Common myeloid progenitor, CD34-positive (primary cell): Measurements from ENCODE around the gene SLC22A1.
"Not testable (repeated sequence)": the region's sequence is repeated elsewhere in the genome, so short reads cannot be mapped to it uniquely, and the experiment has no call there.

Experiments used
- CTCF ChIA-PET: fragments of 350-600 bp; sonication (Branson Sonifier 250); formaldehyde crosslinking; loops from one replicate; lab custom pipeline; 2021; ENCODE audit warnings: antibody characterized with exemption; lab: Charles Lee
- POLR2A ChIA-PET: fragments of 350-600 bp; sonication (Branson Sonifier 250); formaldehyde crosslinking; loops from one replicate; lab custom pipeline; 2021; ENCODE audit warnings: antibody characterized with exemption; lab: Charles Lee
- DNase-seq, 3 donors: peaks; one replicate each; pipeline versions ENCODE4 v3.0.0 to v3.0.0-alpha.2; 2013
- H3K27ac ChIP-seq, 2 experiments: 1 replicate in 1 of 2; 2 replicates in 1 of 2; pipeline ENCODE4 v1.7.0; 2013; ENCODE audit warnings: inconsistent platforms in 2 of 2, low read length in 2 of 2, mild to moderate bottlenecking in 2 of 2, low read depth in 1 of 2, moderate library complexity in 1 of 2; ENCODE audit not compliant: severe bottlenecking in 2 of 2, insufficient read depth in 1 of 2, poor library complexity in 1 of 2
- H3K27me3 ChIP-seq, 5 experiments: replicated peaks in 2 of 5; 1 replicate in 3 of 5; 2 replicates in 2 of 5; pipeline versions ENCODE4 v1.6.1 to v1.7.0; 2013; ENCODE audit warnings: low read length in 4 of 5, mild to moderate bottlenecking in 2 of 5, moderate library complexity in 2 of 5, inconsistent platforms in 1 of 5; ENCODE audit not compliant: insufficient read depth in 5 of 5, control insufficient read depth in 4 of 5
- H3K36me3 ChIP-seq, 4 experiments: 1 replicate in 2 of 4; 2 replicates in 2 of 4; pipeline versions ENCODE4 v1.6.1 to v1.7.0; 2013; ENCODE audit warnings: low read length in 3 of 4, control low read depth in 1 of 4, mild to moderate bottlenecking in 1 of 4; ENCODE audit not compliant: control insufficient read depth in 4 of 4, insufficient read depth in 4 of 4
- H3K4me1 ChIP-seq, 4 experiments: 1 replicate in 3 of 4; 2 replicates in 1 of 4; pipeline versions ENCODE4 v1.6.1 to v1.7.1; 2013; ENCODE audit warnings: low read length in 3 of 4, mild to moderate bottlenecking in 3 of 4, control low read depth in 1 of 4, inconsistent platforms in 1 of 4, moderate library complexity in 1 of 4; ENCODE audit not compliant: control insufficient read depth in 4 of 4, insufficient read depth in 4 of 4; ENCODE audit errors: control extremely low read depth in 1 of 4
- H3K4me3 ChIP-seq, 7 experiments: 1 replicate in 4 of 7; 2 replicates in 3 of 7; pipeline versions ENCODE4 v1.5.1 to v1.7.0; 2013; ENCODE audit warnings: mild to moderate bottlenecking in 7 of 7, low read length in 6 of 7, moderate library complexity in 6 of 7, inconsistent platforms in 2 of 7, low read depth in 2 of 7, control low read depth in 1 of 7; ENCODE audit not compliant: insufficient read depth in 4 of 7, control insufficient read depth in 1 of 7; ENCODE audit errors: extremely low read depth in 1 of 7
- H3K9me3 ChIP-seq, 5 experiments: 1 replicate in 4 of 5; 2 replicates in 1 of 5; pipeline versions ENCODE4 v1.6.1 to v1.7.1; 2013; ENCODE audit warnings: low read length in 4 of 5, mild to moderate bottlenecking in 2 of 5, inconsistent platforms in 1 of 5, low read depth in 1 of 5, moderate library complexity in 1 of 5; ENCODE audit not compliant: control insufficient read depth in 4 of 5, insufficient read depth in 2 of 5; ENCODE audit errors: control extremely low read depth in 1 of 5
- WGBS: methylation state at CpG from one replicate; pipeline ENCODE4 v1.1.5; 2013; ENCODE audit not compliant: insufficient coverage; 5-methylcytosine and 5-hydroxymethylcytosine counted together

SLC22A1 gene

GRCh38 chr6:160125105-160125504, 3.5 kb downstream of the SLC22A1 start:
- H3K27ac ChIP-seq, H3K9me3 ChIP-seq, DNase-seq, H3K36me3 ChIP-seq, POLR2A ChIA-PET, H3K4me1 ChIP-seq, H3K4me3 ChIP-seq: not testable (repeated sequence)
- H3K27me3 ChIP-seq, result peaks cover 0 to 44% (median 12%) of the 10 kb centered on the region in 5 experiments
- CTCF ChIA-PET, result interaction anchor here (0.7 kb wide), 1 partner anchor 16 kb away, joined by 3 read pairs; no protein-coding TSS in a partner anchor
- no CpG with 5 or more reads among the region's 5 CpGs for WGBS

- DNase-seq, result no peak
- 92% methylated on average over 15 of the region's 16 CpGs for WGBS
- ChIA-PET POLR2A (no interaction called here), CTCF (interaction anchor here (2.1 kb wide), 1 partner anchor 7 kb away, joined by 4 read pairs; no protein-coding TSS in a partner anchor)
- H3K36me3 ChIP-seq, result no peaks in the 10 kb centered on the region
- no peak overlapping the region for H3K4me3 ChIP-seq
- H3K27me3 ChIP-seq, result peaks cover 0 to 65% (median 10%) of the 10 kb centered on the region in 5 experiments
- no peaks in the 10 kb centered on the region for H3K9me3 ChIP-seq
- H3K27ac ChIP-seq, result no peak overlapping the region
- H3K4me1 ChIP-seq, result no peaks in the 10 kb centered on the region
These were observed 5.9 kb downstream of the SLC22A1 start for GRCh38 chr6:160127270-160128124.

GRCh38 chr6:160128125-160128683, 6.6 kb downstream of the SLC22A1 start:
- CTCF ChIA-PET, result interaction anchor here (2.1 kb wide), 1 partner anchor 8 kb away, joined by 4 read pairs; no protein-coding TSS in a partner anchor
- Histone ChIP-seq H3K4me3 (no peak overlapping the region), H3K27me3 (peaks cover 0 to 68% (median 15%) of the 10 kb centered on the region in 5 experiments), H3K36me3 (no peaks in the 10 kb centered on the region), H3K27ac (no peak overlapping the region), H3K9me3 (no peaks in the 10 kb centered on the region), H3K4me1 (no peaks in the 10 kb centered on the region)
- no peak for DNase-seq
- POLR2A ChIA-PET, result no interaction called here
- 96% methylated on average over 3 of the region's 3 CpGs for WGBS

- Histone ChIP-seq H3K27ac (no peak overlapping the region), H3K4me3 (no peak overlapping the region), H3K36me3 (no peaks in the 10 kb centered on the region), H3K27me3 (peaks cover 0 to 69% (median 11%) of the 10 kb centered on the region in 5 experiments), H3K9me3 (no peaks in the 10 kb centered on the region), H3K4me1 (peaks cover 0 to 2% (median 0%) of the 10 kb centered on the region in 4 experiments)
- no peak for DNase-seq
- POLR2A ChIA-PET, result no interaction called here
- CTCF ChIA-PET, result interaction anchor here (2.1 kb wide), 1 partner anchor 9 kb away, joined by 4 read pairs; no protein-coding TSS in a partner anchor
- 81% methylated on average over 5 of the region's 6 CpGs for WGBS
These were observed 7.4 kb downstream of the SLC22A1 start for GRCh38 chr6:160128879-160129516.

GRCh38 chr6:160129881-160130615, 8.4 kb downstream of the SLC22A1 start:
- no peaks in the 10 kb centered on the region for H3K36me3 ChIP-seq
- no peaks in the 10 kb centered on the region for H3K9me3 ChIP-seq
- POLR2A ChIA-PET, result no interaction called here
- H3K27ac ChIP-seq, result no peak overlapping the region
- peaks cover 0 to 2% (median 0%) of the 10 kb centered on the region in 4 experiments for H3K4me1 ChIP-seq
- H3K27me3 ChIP-seq, result peaks cover 0 to 70% (median 17%) of the 10 kb centered on the region in 5 experiments
- CTCF ChIA-PET, result interaction anchor here (2.1 kb wide), 1 partner anchor 10 kb away, joined by 4 read pairs; no protein-coding TSS in a partner anchor
- DNase-seq, result no peak
- 92% methylated on average over 9 of the region's 10 CpGs for WGBS
- no peak overlapping the region for H3K4me3 ChIP-seq

- no peak overlapping the region for H3K4me3 ChIP-seq
- no peak for DNase-seq
- ChIA-PET CTCF (no interaction called here), POLR2A (no interaction called here)
- no peak overlapping the region for H3K27ac ChIP-seq
- H3K9me3 ChIP-seq, result no peaks in the 10 kb centered on the region
- WGBS, result 91% methylated on average over 10 of the region's 13 CpGs
- peaks cover 0 to 77% (median 20%) of the 10 kb centered on the region in 5 experiments for H3K27me3 ChIP-seq
- H3K36me3 ChIP-seq, result no peaks in the 10 kb centered on the region
- H3K4me1 ChIP-seq, result peaks cover 0 to 2% (median 0%) of the 10 kb centered on the region in 4 experiments
These were observed 9.3 kb downstream of the SLC22A1 start for GRCh38 chr6:160130729-160131484.
